ENCODE results near the gene ADGRL1. TPM values are rescaled to one million over a fixed set of nuclear protein-coding genes. Genes with fewer than 3 reads are reported as not detected.

Gene ADGRL1
- total and polyA plus RNA-seq, 9 of the 15 experiments (the other 6 are each of a cell fraction or from before 2014, with no cell fraction given): 0.14 to 37.0 (median 8.6) TPM

DNA sequence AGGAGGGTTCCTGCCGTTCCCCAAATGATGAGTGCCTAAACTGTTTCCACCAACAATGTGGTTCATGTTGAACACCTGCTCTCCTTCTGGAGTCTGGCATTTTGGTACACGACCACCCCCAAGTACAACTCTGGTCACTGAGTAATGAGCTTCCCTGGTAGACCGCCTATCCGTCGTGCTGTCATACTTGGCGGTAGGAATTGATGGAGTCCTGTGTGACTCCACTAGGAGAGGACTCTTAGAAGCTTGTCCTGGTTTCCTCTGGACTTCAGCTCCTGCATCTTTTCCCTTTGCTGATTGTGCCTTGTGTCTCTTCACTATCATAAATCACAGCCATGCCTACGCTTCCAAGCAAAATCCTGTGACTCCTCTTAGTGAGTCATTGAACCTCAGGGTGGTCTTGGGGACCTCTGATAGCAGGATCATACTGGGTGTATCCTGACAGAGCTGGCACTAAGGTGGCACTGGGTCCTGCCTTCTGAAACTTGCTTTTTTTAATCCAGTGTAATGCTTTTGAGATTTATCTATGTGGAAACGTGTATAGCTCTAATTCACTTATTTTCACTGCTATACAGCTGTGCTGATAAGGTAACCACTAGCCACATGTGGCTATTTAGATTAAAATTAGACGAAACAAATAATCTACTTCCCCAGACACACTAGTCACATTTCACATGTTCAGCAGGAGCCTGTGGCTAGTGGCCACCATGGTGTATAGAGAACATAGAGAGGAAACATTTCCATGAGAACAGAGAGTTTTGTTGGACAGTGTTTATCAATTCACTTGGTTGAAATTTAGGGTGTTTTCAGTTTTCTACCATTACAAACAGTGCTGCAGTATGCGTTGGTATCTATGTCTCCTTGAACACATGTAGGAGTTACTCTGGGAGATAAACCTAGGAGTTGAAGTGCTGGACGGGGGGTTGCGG is 63.4 kb downstream of the ADGRL1 start (continued):
- peak; percentile 59 to 62; a peak in 2 of 4 replicates for TF ChIP-seq ARNT (IDR thresholded peaks at IDR 0.05)
- TF ChIP-seq, protein P1, sequence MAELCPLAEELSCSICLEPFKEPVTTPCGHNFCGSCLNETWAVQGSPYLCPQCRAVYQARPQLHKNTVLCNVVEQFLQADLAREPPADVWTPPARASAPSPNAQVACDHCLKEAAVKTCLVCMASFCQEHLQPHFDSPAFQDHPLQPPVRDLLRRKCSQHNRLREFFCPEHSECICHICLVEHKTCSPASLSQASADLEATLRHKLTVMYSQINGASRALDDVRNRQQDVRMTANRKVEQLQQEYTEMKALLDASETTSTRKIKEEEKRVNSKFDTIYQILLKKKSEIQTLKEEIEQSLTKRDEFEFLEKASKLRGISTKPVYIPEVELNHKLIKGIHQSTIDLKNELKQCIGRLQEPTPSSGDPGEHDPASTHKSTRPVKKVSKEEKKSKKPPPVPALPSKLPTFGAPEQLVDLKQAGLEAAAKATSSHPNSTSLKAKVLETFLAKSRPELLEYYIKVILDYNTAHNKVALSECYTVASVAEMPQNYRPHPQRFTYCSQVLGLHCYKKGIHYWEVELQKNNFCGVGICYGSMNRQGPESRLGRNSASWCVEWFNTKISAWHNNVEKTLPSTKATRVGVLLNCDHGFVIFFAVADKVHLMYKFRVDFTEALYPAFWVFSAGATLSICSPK (IDR thresholded peaks at IDR 0.05; ENCODE audit: borderline replicate concordance): no peak
- no peak for TF ChIP-seq COPS2 (conservative IDR thresholded peaks at IDR 0.05)
- TF ChIP-seq, protein P2, sequence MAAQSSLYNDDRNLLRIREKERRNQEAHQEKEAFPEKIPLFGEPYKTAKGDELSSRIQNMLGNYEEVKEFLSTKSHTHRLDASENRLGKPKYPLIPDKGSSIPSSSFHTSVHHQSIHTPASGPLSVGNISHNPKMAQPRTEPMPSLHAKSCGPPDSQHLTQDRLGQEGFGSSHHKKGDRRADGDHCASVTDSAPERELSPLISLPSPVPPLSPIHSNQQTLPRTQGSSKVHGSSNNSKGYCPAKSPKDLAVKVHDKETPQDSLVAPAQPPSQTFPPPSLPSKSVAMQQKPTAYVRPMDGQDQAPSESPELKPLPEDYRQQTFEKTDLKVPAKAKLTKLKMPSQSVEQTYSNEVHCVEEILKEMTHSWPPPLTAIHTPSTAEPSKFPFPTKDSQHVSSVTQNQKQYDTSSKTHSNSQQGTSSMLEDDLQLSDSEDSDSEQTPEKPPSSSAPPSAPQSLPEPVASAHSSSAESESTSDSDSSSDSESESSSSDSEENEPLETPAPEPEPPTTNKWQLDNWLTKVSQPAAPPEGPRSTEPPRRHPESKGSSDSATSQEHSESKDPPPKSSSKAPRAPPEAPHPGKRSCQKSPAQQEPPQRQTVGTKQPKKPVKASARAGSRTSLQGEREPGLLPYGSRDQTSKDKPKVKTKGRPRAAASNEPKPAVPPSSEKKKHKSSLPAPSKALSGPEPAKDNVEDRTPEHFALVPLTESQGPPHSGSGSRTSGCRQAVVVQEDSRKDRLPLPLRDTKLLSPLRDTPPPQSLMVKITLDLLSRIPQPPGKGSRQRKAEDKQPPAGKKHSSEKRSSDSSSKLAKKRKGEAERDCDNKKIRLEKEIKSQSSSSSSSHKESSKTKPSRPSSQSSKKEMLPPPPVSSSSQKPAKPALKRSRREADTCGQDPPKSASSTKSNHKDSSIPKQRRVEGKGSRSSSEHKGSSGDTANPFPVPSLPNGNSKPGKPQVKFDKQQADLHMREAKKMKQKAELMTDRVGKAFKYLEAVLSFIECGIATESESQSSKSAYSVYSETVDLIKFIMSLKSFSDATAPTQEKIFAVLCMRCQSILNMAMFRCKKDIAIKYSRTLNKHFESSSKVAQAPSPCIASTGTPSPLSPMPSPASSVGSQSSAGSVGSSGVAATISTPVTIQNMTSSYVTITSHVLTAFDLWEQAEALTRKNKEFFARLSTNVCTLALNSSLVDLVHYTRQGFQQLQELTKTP (IDR thresholded peaks at IDR 0.05; ENCODE audit: low read depth in 1 of 2, partially characterized antibody in 2 of 2): peak; percentile 40 to 57
- TF ChIP-seq ZNF232 (CRISPR knock-in tag; IDR thresholded peaks at IDR 0.05): no peak
- TF ChIP-seq, protein P3, sequence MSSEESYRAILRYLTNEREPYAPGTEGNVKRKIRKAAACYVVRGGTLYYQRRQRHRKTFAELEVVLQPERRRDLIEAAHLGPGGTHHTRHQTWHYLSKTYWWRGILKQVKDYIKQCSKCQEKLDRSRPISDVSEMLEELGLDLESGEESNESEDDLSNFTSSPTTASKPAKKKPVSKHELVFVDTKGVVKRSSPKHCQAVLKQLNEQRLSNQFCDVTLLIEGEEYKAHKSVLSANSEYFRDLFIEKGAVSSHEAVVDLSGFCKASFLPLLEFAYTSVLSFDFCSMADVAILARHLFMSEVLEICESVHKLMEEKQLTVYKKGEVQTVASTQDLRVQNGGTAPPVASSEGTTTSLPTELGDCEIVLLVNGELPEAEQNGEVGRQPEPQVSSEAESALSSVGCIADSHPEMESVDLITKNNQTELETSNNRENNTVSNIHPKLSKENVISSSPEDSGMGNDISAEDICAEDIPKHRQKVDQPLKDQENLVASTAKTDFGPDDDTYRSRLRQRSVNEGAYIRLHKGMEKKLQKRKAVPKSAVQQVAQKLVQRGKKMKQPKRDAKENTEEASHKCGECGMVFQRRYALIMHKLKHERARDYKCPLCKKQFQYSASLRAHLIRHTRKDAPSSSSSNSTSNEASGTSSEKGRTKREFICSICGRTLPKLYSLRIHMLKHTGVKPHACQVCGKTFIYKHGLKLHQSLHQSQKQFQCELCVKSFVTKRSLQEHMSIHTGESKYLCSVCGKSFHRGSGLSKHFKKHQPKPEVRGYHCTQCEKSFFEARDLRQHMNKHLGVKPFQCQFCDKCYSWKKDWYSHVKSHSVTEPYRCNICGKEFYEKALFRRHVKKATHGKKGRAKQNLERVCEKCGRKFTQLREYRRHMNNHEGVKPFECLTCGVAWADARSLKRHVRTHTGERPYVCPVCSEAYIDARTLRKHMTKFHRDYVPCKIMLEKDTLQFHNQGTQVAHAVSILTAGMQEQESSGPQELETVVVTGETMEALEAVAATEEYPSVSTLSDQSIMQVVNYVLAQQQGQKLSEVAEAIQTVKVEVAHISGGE (CRISPR knock-in tag; IDR thresholded peaks at IDR 0.05): peak in 1 of 3 experiments; percentile 69; a peak in 2 of 6 replicates
- TF ChIP-seq, protein P4, sequence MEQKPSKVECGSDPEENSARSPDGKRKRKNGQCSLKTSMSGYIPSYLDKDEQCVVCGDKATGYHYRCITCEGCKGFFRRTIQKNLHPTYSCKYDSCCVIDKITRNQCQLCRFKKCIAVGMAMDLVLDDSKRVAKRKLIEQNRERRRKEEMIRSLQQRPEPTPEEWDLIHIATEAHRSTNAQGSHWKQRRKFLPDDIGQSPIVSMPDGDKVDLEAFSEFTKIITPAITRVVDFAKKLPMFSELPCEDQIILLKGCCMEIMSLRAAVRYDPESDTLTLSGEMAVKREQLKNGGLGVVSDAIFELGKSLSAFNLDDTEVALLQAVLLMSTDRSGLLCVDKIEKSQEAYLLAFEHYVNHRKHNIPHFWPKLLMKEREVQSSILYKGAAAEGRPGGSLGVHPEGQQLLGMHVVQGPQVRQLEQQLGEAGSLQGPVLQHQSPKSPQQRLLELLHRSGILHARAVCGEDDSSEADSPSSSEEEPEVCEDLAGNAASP (IDR thresholded peaks at IDR 0.05): no peak
